SU-DHL-6 (cell line): Measurements from ENCODE around the gene NACC1.

Experiments
- CTCF ChIP-seq: fragments of 200-600 bp; sonication (generic); IDR thresholded peaks from one replicate; pipeline ENCODE4 v1.5.1; 2017; ENCODE audit warnings: antibody characterized with exemption, mild to moderate bottlenecking, low read length, moderate library complexity; ENCODE audit not compliant: insufficient read depth, poor library complexity, severe bottlenecking
- EZH2phosphoT487 ChIP-seq: fragments of 200-600 bp; sonication (generic), shearing (Covaris generic); conservative IDR thresholded peaks from 2 replicates; pipeline ENCODE4 v1.6.1; 2018; ENCODE audit warnings: mild to moderate bottlenecking, antibody characterized with exemption, low read length, moderate library complexity, mixed read lengths

GRCh38 chr19:13094771-13095392 is 23.2 kb upstream of the NACC1 start:
- TF ChIP-seq CTCF (no peak), EZH2phosphoT487 (no peak)
